NCI-H187 (cell line): ENCODE results near the gene TRIO.

ENCODE experiments used
- DNase-seq, 2 experiments: peaks; one replicate each; lab custom pipeline; 2025; lab: John Stamatoyannopoulos, UW

TRIO gene

GRCh38 chr5:14265570-14265969 lies 122.4 kb downstream of the TRIO start:
- no peak for DNase-seq

GRCh38 chr5:14266171-14266570 lies 123.0 kb downstream of the TRIO start:
- DNase-seq, result no peak

GRCh38 chr5:14266686-14267085 lies 123.5 kb downstream of the TRIO start:
- DNase-seq, result no peak

GRCh38 chr5:14267166-14267838 lies 124.2 kb downstream of the TRIO start:
- no peak for DNase-seq

GRCh38 chr5:14267991-14268708 lies 125.0 kb downstream of the TRIO start:
- no peak for DNase-seq

- no peak for DNase-seq
Observed at GRCh38 chr5:14268738-14269137, 125.6 kb downstream of the TRIO start.

- DNase-seq, result no peak
Observed at GRCh38 chr5:14269395-14269794, 126.3 kb downstream of the TRIO start.

- DNase-seq, result peak in 1 of 2 experiments; percentile 58
Observed at GRCh38 chr5:14270209-14270702, 127.1 kb downstream of the TRIO start.

GRCh38 chr5:14272548-14273205 lies 129.5 kb downstream of the TRIO start:
- no peak for DNase-seq

GRCh38 chr5:14273207-14273767 lies 130.1 kb downstream of the TRIO start:
- DNase-seq, result no peak

- no peak for DNase-seq
Observed at GRCh38 chr5:14276380-14276779, 133.2 kb downstream of the TRIO start.

- no peak for DNase-seq
Observed at GRCh38 chr5:14277385-14278320, 134.5 kb downstream of the TRIO start.

- no peak for DNase-seq
Observed at GRCh38 chr5:14280294-14280854, 137.2 kb downstream of the TRIO start.

- no peak for DNase-seq
Observed at GRCh38 chr5:14281746-14282181, 138.6 kb downstream of the TRIO start.

GRCh38 chr5:14283139-14283538 lies 140.0 kb downstream of the TRIO start:
- no peak for DNase-seq

GRCh38 chr5:14284392-14285148 lies 141.4 kb downstream of the TRIO start:
- DNase-seq, result no peak

- DNase-seq, result no peak
Observed at GRCh38 chr5:14286007-14286406, 142.9 kb downstream of the TRIO start.

- DNase-seq, result no peak
Observed at GRCh38 chr5:14286574-14287421, 143.7 kb downstream of the TRIO start.
